Activated B cell treated with CpG ODN at 0.5 μM for 24 hours (primary cell): ENCODE measurements around the gene SLC66A1. TPM values are rescaled to one million over a fixed set of nuclear protein-coding genes. Genes with fewer than 3 reads are reported as not detected.

Experiments used
- ATAC-seq: fragments of 200-7000 bp; cut with Tn5 transposase; one replicate; pipeline ENCODE4 v1.10.0; 2021; ENCODE audit warnings: low read depth, mild to moderate bottlenecking, moderate library complexity
- CTCF ChIA-PET: fragments of 350-600 bp; sonication (Branson Sonifier 250); formaldehyde crosslinking; loops from one replicate; lab custom pipeline; 2021; ENCODE audit warnings: antibody characterized with exemption; lab: Charles Lee
- POLR2A ChIA-PET: fragments of 350-600 bp; sonication (Branson Sonifier 250); formaldehyde crosslinking; loops from one replicate; lab custom pipeline; 2021; ENCODE audit warnings: antibody characterized with exemption; lab: Charles Lee
- DNase-seq: peaks from one replicate; pipeline ENCODE4 v3.0.0; 2022
- H3K27ac Mint-ChIP-seq: one replicate; pipeline ENCODE4 v1.8.0; 2020; ENCODE audit warnings: mixed read lengths
- H3K27me3 Mint-ChIP-seq: one replicate; pipeline ENCODE4 v1.8.0; 2021; ENCODE audit warnings: mixed read lengths
- H3K36me3 Mint-ChIP-seq: one replicate; pipeline ENCODE4 v1.8.0; 2021; ENCODE audit warnings: low read depth, mixed read lengths
- H3K4me1 Mint-ChIP-seq: one replicate; pipeline ENCODE4 v1.8.0; 2021; ENCODE audit warnings: mixed read lengths
- H3K4me3 Mint-ChIP-seq: one replicate; pipeline ENCODE4 v1.8.0; 2020; ENCODE audit warnings: mild to moderate bottlenecking, mixed read lengths
- H3K9me3 Mint-ChIP-seq: one replicate; pipeline ENCODE4 v1.8.0; 2020; ENCODE audit warnings: mixed read lengths
- CTCF ChIP-seq: fragments of 200-600 bp; IDR thresholded peaks from one replicate; pipeline ENCODE4 v1.8.0; 2022; ENCODE audit warnings: antibody characterized with exemption, mild to moderate bottlenecking
- intact Hi-C: fragments of 100-400 bp; cut with micrococcal nuclease; formaldehyde crosslinking; loops from one replicate; pipeline ENCODE4 v1.15.1; 2024
- total RNA-seq: library from RNA; stranded (reverse); gene quantifications from 2 replicates; pipeline ENCODE4 v1.2.3, GENCODE V29; 2022

SLC66A1 gene
- total RNA-seq, 1 donor from 2014 or later, result 11.9 TPM

GRCh38 chr1:19315378-19316198 lies 3.5 kb downstream of the SLC66A1 start:
- peak overlapping the region; percentile 68 for H3K4me3 Mint-ChIP-seq

GRCh38 chr1:19317126-19317910 lies 5.2 kb downstream of the SLC66A1 start:
- no peak for DNase-seq

More at GRCh38 chr1:19315378-19316198, 3.5 kb downstream of the SLC66A1 start:
- Mint-ChIP-seq H3K4me1 (peaks cover 65% of the 10 kb centered on the region), H3K9me3 (no peaks in the 10 kb centered on the region), H3K36me3 (peaks cover 14% of the 10 kb centered on the region), H3K27me3 (no peaks in the 10 kb centered on the region), H3K27ac (peak overlapping the region; percentile 61)
- TF ChIP-seq CTCF, result no peak
- DNase-seq, result peak; percentile 44
- ChIA-PET POLR2A (interaction anchor here (0.6 kb wide), 1 partner anchor 856 kb away, joined by 4 read pairs; no protein-coding TSS in a partner anchor), CTCF (no interaction called here)
- peak; percentile 43 for ATAC-seq
- intact Hi-C loops, result loop anchor here (2.0 to 10.0 kb wide), 3 partner anchors 25 to 411 kb away; partner anchors contain the start of genes ALDH4A1 and UBR4

GRCh38 chr1:19319196-19319595 lies 7.1 kb downstream of the SLC66A1 start:
- intact Hi-C loops, result loop anchor here (10.0 kb wide), 1 partner anchor 414 kb away; the partner anchor contains the start of gene ALDH4A1
- ChIA-PET POLR2A (no interaction called here), CTCF (no interaction called here)
- no peak overlapping the region for H3K27ac Mint-ChIP-seq
- peaks cover 39% of the 10 kb centered on the region for H3K4me1 Mint-ChIP-seq
- H3K4me3 Mint-ChIP-seq, result no peak overlapping the region
- H3K36me3 Mint-ChIP-seq, result peaks cover 27% of the 10 kb centered on the region
- ATAC-seq (no peak), DNase-seq (no peak)
- no peaks in the 10 kb centered on the region for H3K27me3 Mint-ChIP-seq
- TF ChIP-seq CTCF, result no peak
- no peaks in the 10 kb centered on the region for H3K9me3 Mint-ChIP-seq

More at GRCh38 chr1:19317126-19317910, 5.2 kb downstream of the SLC66A1 start:
- no peak overlapping the region for H3K4me3 Mint-ChIP-seq
- POLR2A ChIA-PET, result no interaction called here
- no peak for ATAC-seq
- intact Hi-C loops, result loop anchor here (10.0 kb wide), 1 partner anchor 413 kb away; the partner anchor contains the start of gene ALDH4A1
- no peaks in the 10 kb centered on the region for H3K27me3 Mint-ChIP-seq
- CTCF ChIA-PET, result no interaction called here
- peaks cover 55% of the 10 kb centered on the region for H3K4me1 Mint-ChIP-seq
- peaks cover 17% of the 10 kb centered on the region for H3K36me3 Mint-ChIP-seq
- H3K27ac Mint-ChIP-seq, result peak overlapping the region; percentile 61
- no peak for TF ChIP-seq CTCF
- H3K9me3 Mint-ChIP-seq, result no peaks in the 10 kb centered on the region

GRCh38 chr1:19321071-19321470 lies 8.9 kb downstream of the SLC66A1 start:
- DNase-seq (no peak), ATAC-seq (no peak)
- ChIA-PET CTCF (interaction anchor here (0.6 kb wide), 1 partner anchor 12 kb away, joined by 3 read pairs; no protein-coding TSS in a partner anchor), POLR2A (no interaction called here)
- H3K4me1 Mint-ChIP-seq, result peaks cover 20% of the 10 kb centered on the region
- no peak for TF ChIP-seq CTCF
- H3K27me3 Mint-ChIP-seq, result no peaks in the 10 kb centered on the region
- H3K36me3 Mint-ChIP-seq, result peaks cover 38% of the 10 kb centered on the region
- H3K9me3 Mint-ChIP-seq, result no peaks in the 10 kb centered on the region
- intact Hi-C loops, result no loop called here
- H3K27ac Mint-ChIP-seq, result no peak overlapping the region
- H3K4me3 Mint-ChIP-seq, result no peak overlapping the region
